Upper lobe of left lung (tissue), 6 donors: ENCODE measurements around the gene USP2. TPM values are rescaled to one million over a fixed set of nuclear protein-coding genes. Genes with fewer than 3 reads are reported as not detected.

ENCODE experiments used
- ATAC-seq, 2 donors: fragments of 200-7000 bp; cut with Tn5 transposase; one replicate each; pipeline ENCODE4 v1.9.1; 2022; ENCODE audit warnings: mild to moderate bottlenecking in 2 of 2, moderate library complexity in 2 of 2; ENCODE audit not compliant: low FRiP score in 2 of 2
- DNase-seq, 2 donors: peaks; one replicate each; pipeline ENCODE4 v3.0.0-alpha.2; 2019 to 2020
- H3K27ac ChIP-seq, 4 donors: fragments of 200-600 bp; sonication (generic); one replicate each; pipeline ENCODE4 v1.5.1; 2016 to 2019
- H3K27me3 ChIP-seq, 4 donors: fragments of 200-600 bp; sonication (generic); one replicate each; pipeline ENCODE4 v1.5.1; 2017 to 2019
- H3K36me3 ChIP-seq, 4 donors: fragments of 200-600 bp; sonication (generic); one replicate each; pipeline ENCODE4 v1.5.1; 2016 to 2019
- H3K4me1 ChIP-seq, 4 donors: fragments of 200-600 bp; sonication (generic); one replicate each; pipeline ENCODE4 v1.5.1; 2018 to 2019
- H3K4me3 ChIP-seq, 4 donors: fragments of 200-600 bp; sonication (generic); one replicate each; pipeline ENCODE4 v1.5.1; 2017 to 2019; ENCODE audit warnings: mild to moderate bottlenecking in 2 of 4, moderate library complexity in 1 of 4
- H3K9me3 ChIP-seq, 4 donors: fragments of 200-600 bp; sonication (generic); one replicate each; pipeline ENCODE4 v1.5.1; 2018 to 2019
- EP300 ChIP-seq, 4 donors: sonication (generic); formaldehyde crosslinking; IDR thresholded peaks; one replicate each; pipeline ENCODE4 v1.5.1; 2017; ENCODE audit warnings: antibody characterized with exemption in 4 of 4, control low read depth in 2 of 4
- POLR2A ChIP-seq, 4 donors: fragments of 450-650 bp; IDR thresholded peaks; one replicate each; pipeline ENCODE4 v1.5.1; 2016 to 2017; ENCODE audit warnings: antibody characterized with exemption in 4 of 4, mild to moderate bottlenecking in 2 of 4
- POLR2AphosphoS5 ChIP-seq, 2 donors: sonication (generic); formaldehyde crosslinking; IDR thresholded peaks; one replicate each; pipeline ENCODE4 v1.5.1; 2017; ENCODE audit warnings: antibody characterized with exemption in 2 of 2
- WGBS, 2 donors: methylation state at CpG; one replicate each; pipeline ENCODE4 v1.1.5; 2017 to 2018; 5-methylcytosine and 5-hydroxymethylcytosine counted together
- total RNA-seq, 6 donors: library from RNA; depleted of rRNA in 4 of 6; stranded (reverse); fragments of >200 nt in 4 of 6; gene quantifications; one replicate each; pipeline versions ENCODE4 v1.1.0 to v1.2.1, GENCODE V29; 2016 to 2021
- TF ChIP-seq, protein P1 (sequence below), 6 experiments: fragments of 450-650 bp in 4 of 6; fragments of 200-600 bp in 2 of 6; sonication (generic) in 2 of 6; IDR thresholded peaks; one replicate each; pipeline ENCODE4 v1.5.1; 2016 to 2019; ENCODE audit warnings: antibody characterized with exemption in 6 of 6
- donor health status: DM: no; HTN: no; CAD: no; lungs with moderate emphysema.
- donor health status: DM: no; HTN: yes; CAD: no; lungs with severe emphysema.

USP2 gene
- total RNA-seq, 6 donors from 2014 or later = 1.7 to 5.0 (median 3.0) TPM

DNA sequence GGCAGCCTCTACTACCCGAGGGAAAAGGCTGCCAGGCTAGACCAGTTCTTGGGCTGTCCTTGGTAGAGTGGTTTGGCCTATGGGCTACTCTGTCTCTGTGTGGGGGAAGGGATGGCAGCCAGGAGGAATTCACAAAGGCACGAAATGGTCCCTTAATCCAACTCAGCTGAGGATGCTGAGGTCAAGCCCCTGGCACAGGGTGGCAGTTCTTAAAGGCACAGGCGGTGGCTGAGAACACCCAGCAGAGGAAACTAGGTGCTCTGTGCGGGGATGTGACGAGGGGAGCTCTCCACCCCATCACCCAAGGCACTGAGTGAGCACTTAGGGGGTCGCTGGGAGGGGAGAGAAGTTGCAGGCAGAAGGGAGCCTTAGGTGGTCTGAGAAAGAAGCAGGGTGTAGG is 34.9 kb downstream of the USP2 start, which contains the start of gene MFRP:
Gene MFRP, minus strand, starts transcription at position 101 of the 400 bp plus-strand sequence. CDS start 192 bp downstream, outside the sequence.
- DNase-seq = no peak

DNA sequence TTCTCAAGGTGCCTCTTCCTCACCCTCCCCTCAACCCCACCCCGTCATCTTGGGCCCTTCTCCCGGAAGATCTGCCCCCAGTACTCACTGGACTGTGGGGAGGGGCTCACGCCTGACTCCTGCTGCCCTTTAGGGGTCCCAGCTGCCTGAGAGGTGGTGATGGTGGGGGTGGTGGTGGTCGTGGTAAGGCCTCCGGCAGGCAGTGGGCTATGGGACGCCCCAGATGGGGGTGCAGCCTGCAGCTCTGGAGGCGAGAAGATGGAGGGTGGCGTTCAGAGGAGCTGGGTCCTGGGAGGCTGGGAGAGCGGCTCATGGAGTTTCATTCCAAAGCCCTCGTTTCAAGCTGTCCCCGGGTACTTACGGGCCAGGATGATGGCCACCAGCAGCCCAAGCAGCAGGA is 35.8 kb downstream of the USP2 start:
- ATAC-seq (no peak), DNase-seq (no peak)
- Histone ChIP-seq H3K36me3 (no peaks in the 10 kb centered on the region), H3K9me3 (no peaks in the 10 kb centered on the region), H3K4me1 (peaks cover 10 to 17% (median 12%) of the 10 kb centered on the region in 4 donors), H3K27me3 (peaks cover 0 to 3% (median under 1%) of the 10 kb centered on the region in 4 donors), H3K4me3 (no peak overlapping the region), H3K27ac (no peak overlapping the region)
- TF ChIP-seq EP300 (IDR thresholded peaks at IDR 0.05) = no peak
- no peak for TF ChIP-seq POLR2A (IDR thresholded peaks at IDR 0.05)
- no peak for TF ChIP-seq POLR2AphosphoS5 (IDR thresholded peaks at IDR 0.05)
- TF ChIP-seq, protein P1, sequence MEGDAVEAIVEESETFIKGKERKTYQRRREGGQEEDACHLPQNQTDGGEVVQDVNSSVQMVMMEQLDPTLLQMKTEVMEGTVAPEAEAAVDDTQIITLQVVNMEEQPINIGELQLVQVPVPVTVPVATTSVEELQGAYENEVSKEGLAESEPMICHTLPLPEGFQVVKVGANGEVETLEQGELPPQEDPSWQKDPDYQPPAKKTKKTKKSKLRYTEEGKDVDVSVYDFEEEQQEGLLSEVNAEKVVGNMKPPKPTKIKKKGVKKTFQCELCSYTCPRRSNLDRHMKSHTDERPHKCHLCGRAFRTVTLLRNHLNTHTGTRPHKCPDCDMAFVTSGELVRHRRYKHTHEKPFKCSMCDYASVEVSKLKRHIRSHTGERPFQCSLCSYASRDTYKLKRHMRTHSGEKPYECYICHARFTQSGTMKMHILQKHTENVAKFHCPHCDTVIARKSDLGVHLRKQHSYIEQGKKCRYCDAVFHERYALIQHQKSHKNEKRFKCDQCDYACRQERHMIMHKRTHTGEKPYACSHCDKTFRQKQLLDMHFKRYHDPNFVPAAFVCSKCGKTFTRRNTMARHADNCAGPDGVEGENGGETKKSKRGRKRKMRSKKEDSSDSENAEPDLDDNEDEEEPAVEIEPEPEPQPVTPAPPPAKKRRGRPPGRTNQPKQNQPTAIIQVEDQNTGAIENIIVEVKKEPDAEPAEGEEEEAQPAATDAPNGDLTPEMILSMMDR (IDR thresholded peaks at IDR 0.05) = no peak
- 79 to 86% methylated on average over 4 to 12 of the region's 12 CpGs for WGBS, 2 donors

More for the DNA sequence above, 34.9 kb downstream of the USP2 start, which contains the start of gene MFRP:
- peaks cover under 1 to 8% (median 3%) of the 10 kb centered on the region in 4 donors for H3K4me1 ChIP-seq
- 42 to 43% methylated on average over 5 to 6 of the region's 6 CpGs for WGBS, 2 donors
- no peak within 1 kb of the TSS for H3K27ac ChIP-seq
- ATAC-seq = no peak
- H3K4me3 ChIP-seq = no peak within 1 kb of the TSS
- TF ChIP-seq POLR2A (IDR thresholded peaks at IDR 0.05) (no peak), POLR2AphosphoS5 (IDR thresholded peaks at IDR 0.05) (no peak), EP300 (IDR thresholded peaks at IDR 0.05) (no peak)
- TF ChIP-seq, protein P1 (IDR thresholded peaks at IDR 0.05) = no peak
- H3K9me3 ChIP-seq = no peaks in the 10 kb centered on the region
- no peaks in the 10 kb centered on the region for H3K27me3 ChIP-seq
- H3K36me3 ChIP-seq = no peaks in the 10 kb centered on the region

DNA sequence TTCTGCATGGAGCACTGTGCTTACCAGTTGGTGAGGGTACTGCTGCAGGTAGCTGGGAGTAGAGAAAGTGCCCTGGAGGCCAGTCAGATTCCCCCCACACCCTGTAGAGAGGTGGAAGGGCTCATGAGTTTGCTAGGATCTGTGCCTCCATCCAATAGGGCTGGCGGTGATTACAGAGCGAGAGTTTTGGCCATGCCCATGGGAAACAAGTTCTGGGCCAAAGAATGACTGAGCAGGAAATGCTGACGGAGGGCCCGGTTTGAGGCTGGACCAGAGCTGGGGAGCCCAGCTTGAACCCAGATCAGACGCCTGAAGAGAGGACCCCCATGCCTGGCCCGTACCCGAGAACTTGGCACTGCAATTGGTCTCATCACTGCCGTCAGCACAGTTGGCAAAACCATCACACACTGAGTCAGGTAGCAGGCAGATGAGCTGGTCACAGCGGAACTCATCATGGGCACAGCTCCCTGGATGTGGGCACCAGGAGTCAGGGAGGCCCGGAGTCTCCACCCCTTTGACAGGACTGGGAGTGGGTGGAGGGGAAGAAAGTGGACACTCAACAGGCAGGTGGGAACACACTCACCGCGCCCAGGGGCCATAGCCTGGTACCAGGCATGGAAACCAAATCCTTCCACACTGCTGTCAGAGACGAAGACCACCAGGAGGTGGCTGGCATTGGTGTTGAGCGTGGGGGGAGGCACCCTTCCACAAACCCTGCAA is 37.0 kb downstream of the USP2 start:
- TF ChIP-seq, protein P1 (IDR thresholded peaks at IDR 0.05) = no peak
- peaks cover 22 to 28% (median 23%) of the 10 kb centered on the region in 4 donors for H3K4me1 ChIP-seq
- H3K9me3 ChIP-seq = no peaks in the 10 kb centered on the region
- no peak overlapping the region for H3K27ac ChIP-seq
- no peak for ATAC-seq
- no peak for DNase-seq
- WGBS, 2 donors = 77 to 82% methylated on average over 7 to 14 of the region's 14 CpGs
- H3K27me3 ChIP-seq = peaks cover 0 to 15% (median 7%) of the 10 kb centered on the region in 4 donors
- no peaks in the 10 kb centered on the region for H3K36me3 ChIP-seq
- H3K4me3 ChIP-seq = no peak overlapping the region

DNA sequence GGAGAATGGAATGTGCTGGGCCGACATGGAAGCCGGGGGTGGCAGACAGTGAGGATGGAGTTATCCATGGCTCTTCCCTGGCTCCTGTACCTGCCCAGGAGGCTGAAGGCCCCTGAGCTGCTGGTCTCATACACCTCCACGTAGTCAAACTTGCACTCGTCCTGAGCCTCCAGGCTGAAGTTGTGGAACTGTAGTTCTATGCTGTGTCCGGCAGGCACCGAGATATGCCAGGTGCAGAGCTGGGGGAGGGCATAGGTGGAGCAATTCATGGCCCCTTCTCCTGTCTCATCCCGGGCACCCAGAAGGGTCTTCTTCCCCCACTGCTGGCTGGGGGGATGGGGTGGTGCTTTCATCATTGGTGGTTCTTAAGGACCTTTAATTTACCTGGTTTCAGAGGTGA is 37.8 kb downstream of the USP2 start:
- 75 to 94% methylated on average over 6 to 7 of the region's 7 CpGs for WGBS, 2 donors
- H3K27me3 ChIP-seq = peaks cover 0 to 17% (median 8%) of the 10 kb centered on the region in 4 donors
- TF ChIP-seq POLR2AphosphoS5 (IDR thresholded peaks at IDR 0.05) = no peak
- TF ChIP-seq, protein P1 (IDR thresholded peaks at IDR 0.05) = no peak
- no peak for TF ChIP-seq POLR2A (IDR thresholded peaks at IDR 0.05)
- TF ChIP-seq EP300 (IDR thresholded peaks at IDR 0.05) = no peak
- no peaks in the 10 kb centered on the region for H3K36me3 ChIP-seq
- ATAC-seq (no peak), DNase-seq (no peak)
- peaks cover 28 to 34% (median 30%) of the 10 kb centered on the region in 4 donors for H3K4me1 ChIP-seq
- no peaks in the 10 kb centered on the region for H3K9me3 ChIP-seq
- no peak overlapping the region for H3K27ac ChIP-seq
- no peak overlapping the region for H3K4me3 ChIP-seq
